ENCODE data around the gene ZNF519. TPM values are rescaled to one million over a fixed set of nuclear protein-coding genes. Genes with fewer than 3 reads are reported as not detected.

ZNF519 gene
- 1.0 and 2.3 TPM in 2 replicates for total RNA-seq

GRCh38 chr18:14132271-14132700 lies at the start of gene ZNF519:
Gene ZNF519, minus strand, starts transcription at chr18:14132435. Its CDS starts 158 bp downstream, at chr18:14132277.

Other genes starting within 250 kb of the ZNF519 start
- gene MC2R, start 216.9 kb downstream of the ZNF519 start, total RNA-seq: not detected in 2 replicates